Activated naive CD8-positive, alpha-beta T cell treated with anti-CD3 and anti-CD28 coated beads, Interleukin-2, amount 10 ng/mL, durations not matched to agents 7 days and 5 days (primary cell): ENCODE results near the gene ENTHD1. TPM values are rescaled to one million over a fixed set of nuclear protein-coding genes. Genes with fewer than 3 reads are reported as not detected.

ENCODE experiments used
- ATAC-seq: fragments of 150-1000 bp; cut with Tn5 transposase; one replicate; pipeline ENCODE4 v1.10.0; 2021; ENCODE audit warnings: low read depth, moderate library complexity
- POLR2A ChIA-PET: fragments of 350-600 bp; sonication (Branson Sonifier 250); formaldehyde crosslinking; loops from one replicate; lab custom pipeline; 2021; ENCODE audit warnings: antibody characterized with exemption; lab: Charles Lee
- DNase-seq: peaks from one replicate; pipeline ENCODE4 v3.0.0; 2021
- H3K27ac Mint-ChIP-seq: one replicate; pipeline ENCODE4 v1.8.0; 2022; ENCODE audit warnings: mild to moderate bottlenecking, mixed read lengths
- H3K27me3 Mint-ChIP-seq: one replicate; pipeline ENCODE4 v1.8.0; 2022; ENCODE audit warnings: mild to moderate bottlenecking, moderate library complexity, mixed read lengths
- H3K36me3 Mint-ChIP-seq: one replicate; pipeline ENCODE4 v1.8.0; 2021; ENCODE audit warnings: mild to moderate bottlenecking, mixed read lengths
- H3K4me1 Mint-ChIP-seq: one replicate; pipeline ENCODE4 v1.8.0; 2021; ENCODE audit warnings: mixed read lengths
- H3K4me3 Mint-ChIP-seq: one replicate; pipeline ENCODE4 v1.8.0; 2022; ENCODE audit warnings: mild to moderate bottlenecking, moderate library complexity, mixed read lengths
- H3K9me3 Mint-ChIP-seq: one replicate; pipeline ENCODE4 v1.8.0; 2021; ENCODE audit warnings: mixed read lengths
- total RNA-seq, 2 experiments: library from RNA; stranded (reverse); gene quantifications; one replicate each; pipeline ENCODE4 v1.2.3, GENCODE V29; 2021

Gene ENTHD1
- total RNA-seq, 2 experiments from 2014 or later: 0.11 to 0.34 TPM

GRCh38 chr22:39699631-39700360, 193.8 kb downstream of the ENTHD1 start:
- POLR2A ChIA-PET: no interaction called here
- DNase-seq (no peak), ATAC-seq (no peak)
- H3K4me3 Mint-ChIP-seq: no peak overlapping the region
- no peaks in the 10 kb centered on the region for H3K36me3 Mint-ChIP-seq
- H3K4me1 Mint-ChIP-seq: no peaks in the 10 kb centered on the region
- no peak overlapping the region for H3K27ac Mint-ChIP-seq
- H3K9me3 Mint-ChIP-seq: no peaks in the 10 kb centered on the region
- H3K27me3 Mint-ChIP-seq: peaks cover 13% of the 10 kb centered on the region

- Mint-ChIP-seq H3K27me3 (peaks cover 17% of the 10 kb centered on the region), H3K9me3 (no peaks in the 10 kb centered on the region), H3K27ac (no peak overlapping the region), H3K36me3 (no peaks in the 10 kb centered on the region), H3K4me3 (no peak overlapping the region), H3K4me1 (no peaks in the 10 kb centered on the region)
- ATAC-seq (no peak), DNase-seq (no peak)
- POLR2A ChIA-PET: no interaction called here
Measured at GRCh38 chr22:39697790-39698430, 195.7 kb downstream of the ENTHD1 start.

- POLR2A ChIA-PET: no interaction called here
- H3K27ac Mint-ChIP-seq: no peak overlapping the region
Measured at GRCh38 chr22:39693943-39694500, 199.5 kb downstream of the ENTHD1 start.

More at GRCh38 chr22:39693943-39694500, 199.5 kb downstream of the ENTHD1 start:
- Mint-ChIP-seq H3K4me1 (peaks cover 2% of the 10 kb centered on the region), H3K27me3 (peaks cover 39% of the 10 kb centered on the region), H3K36me3 (no peaks in the 10 kb centered on the region), H3K4me3 (no peak overlapping the region), H3K9me3 (no peaks in the 10 kb centered on the region)
- DNase-seq (no peak), ATAC-seq (no peak)

Other genes with a start within 250 kb of the ENTHD1 start
- 100 to 1,000 TPM; 263 to 266 TPM for gene GRAP2, start 7.3 kb upstream of the ENTHD1 start, total RNA-seq
- 1 to 10 TPM; 8.5 to 9.1 TPM for gene TMA7B, start 66.6 kb upstream of the ENTHD1 start, total RNA-seq
- gene FAM83F, start 101.2 kb upstream of the ENTHD1 start, total RNA-seq: under 1 TPM; 0.20 to 0.30 TPM